Measurements from ENCODE around the gene SARNP.

Gene SARNP

DNA sequence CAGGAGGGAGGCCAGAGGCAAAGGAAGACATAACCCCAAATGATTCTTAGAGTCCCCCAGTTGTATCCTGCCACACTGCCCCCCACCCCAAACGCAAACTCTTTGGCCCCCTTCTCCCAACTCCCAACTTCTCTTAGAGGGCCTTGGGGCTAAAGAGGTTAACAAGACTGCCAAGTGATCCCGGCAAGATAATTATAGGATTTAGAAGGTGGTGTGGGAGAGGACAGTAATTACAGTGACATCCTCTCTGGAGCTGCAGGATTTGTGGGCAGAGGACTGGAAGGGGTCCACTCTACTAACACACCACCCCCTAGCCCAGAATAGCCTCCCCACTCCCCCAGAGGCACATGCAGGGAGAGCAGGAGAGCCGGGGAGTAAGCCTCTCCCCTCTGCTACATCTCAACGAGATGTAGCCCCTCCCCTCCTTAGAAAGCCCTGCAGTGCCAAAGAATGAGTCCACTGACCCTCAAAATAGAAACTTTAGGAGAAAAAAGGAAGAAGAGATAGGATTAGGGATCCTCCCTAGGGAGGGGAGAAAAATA lies 79.9 kb downstream of the SARNP start:
- Histone ChIP-seq H3K4me1 (ENCODE audit: insufficient read depth, low read length) (peaks cover 7% of the 10 kb centered on the region), H3K9ac (ENCODE audit: low read depth, low read length) (peak overlapping the region; percentile 73), H3K36me3 (ENCODE audit: insufficient read depth, low read length) (no peaks in the 10 kb centered on the region), H3K9me3 (ENCODE audit: control insufficient read depth, insufficient read depth, low read length) (no peaks in the 10 kb centered on the region)

DNA sequence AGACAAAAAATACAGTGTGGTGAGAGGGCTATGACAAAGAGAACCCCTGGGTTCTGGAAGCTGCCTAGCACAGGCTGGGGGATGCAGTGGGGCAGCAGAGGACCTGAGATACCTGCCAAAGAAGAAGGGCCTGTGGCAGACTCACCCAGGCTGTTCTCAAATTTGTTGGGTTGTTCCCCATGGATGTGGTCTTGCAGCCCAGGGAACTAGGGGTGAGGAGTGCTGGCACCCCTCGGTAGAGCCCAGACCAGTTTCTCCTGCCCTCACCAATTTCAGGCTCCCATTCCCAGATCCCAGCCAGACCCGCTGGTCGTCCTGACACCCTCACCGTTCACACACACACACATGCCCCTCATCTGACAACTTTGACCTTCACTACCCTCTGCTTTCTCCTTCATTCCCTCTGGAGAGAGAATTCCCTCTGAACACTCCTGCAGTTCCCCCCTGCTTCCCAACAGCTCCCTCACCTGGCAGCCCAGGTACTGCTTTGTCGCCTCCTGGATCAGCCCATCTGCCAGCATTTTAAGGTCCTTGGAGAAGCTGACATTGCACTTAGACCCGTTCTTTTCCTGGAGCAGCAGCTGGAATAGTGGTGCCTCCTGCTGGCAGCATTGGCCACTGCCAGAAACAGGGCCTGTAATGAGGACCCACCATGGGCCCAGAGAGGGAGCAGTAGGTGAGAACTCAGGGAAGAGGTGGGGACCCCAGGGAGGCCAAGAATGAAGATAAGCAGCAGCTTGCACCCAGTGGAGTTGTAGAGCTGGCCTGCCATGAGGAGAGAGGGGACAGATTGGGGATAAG lies 80.5 kb downstream of the SARNP start:
- Histone ChIP-seq H3K36me3 (ENCODE audit: insufficient read depth, low read length) (no peaks in the 10 kb centered on the region), H3K4me1 (ENCODE audit: insufficient read depth, low read length) (peaks cover 5% of the 10 kb centered on the region), H3K9me3 (ENCODE audit: control insufficient read depth, insufficient read depth, low read length) (no peaks in the 10 kb centered on the region), H3K9ac (ENCODE audit: low read depth, low read length) (peak overlapping the region; percentile 73; the same call in 1 of the 2 replicates)

DNA sequence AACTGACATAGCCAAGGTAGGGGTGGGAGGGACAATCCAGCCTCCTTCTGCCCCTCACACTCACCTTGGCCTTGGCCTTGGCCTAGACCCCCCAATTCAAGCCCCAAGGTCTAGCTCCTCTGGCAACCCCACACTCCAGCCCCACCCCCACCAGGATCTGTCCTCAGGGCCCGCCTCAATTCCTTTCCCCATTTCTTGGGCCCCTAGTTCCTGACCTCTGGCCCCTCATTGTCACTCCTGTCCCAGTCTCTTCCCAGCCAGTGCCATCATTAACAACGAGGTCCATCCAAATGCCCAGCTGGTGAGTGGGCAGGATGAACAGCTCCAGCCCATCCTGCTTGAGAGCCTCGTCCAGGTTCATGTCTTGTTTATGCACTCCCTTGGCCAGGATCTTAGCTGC lies 81.4 kb downstream of the SARNP start:
- H3K9ac ChIP-seq (ENCODE audit: low read depth, low read length) = no peak overlapping the region
- H3K4me1 ChIP-seq (ENCODE audit: insufficient read depth, low read length) = peaks cover 3% of the 10 kb centered on the region; the same call in 1 of the 2 replicates
- no peaks in the 10 kb centered on the region for H3K36me3 ChIP-seq (ENCODE audit: insufficient read depth, low read length)
- H3K9me3 ChIP-seq (ENCODE audit: control insufficient read depth, insufficient read depth, low read length) = no peaks in the 10 kb centered on the region

DNA sequence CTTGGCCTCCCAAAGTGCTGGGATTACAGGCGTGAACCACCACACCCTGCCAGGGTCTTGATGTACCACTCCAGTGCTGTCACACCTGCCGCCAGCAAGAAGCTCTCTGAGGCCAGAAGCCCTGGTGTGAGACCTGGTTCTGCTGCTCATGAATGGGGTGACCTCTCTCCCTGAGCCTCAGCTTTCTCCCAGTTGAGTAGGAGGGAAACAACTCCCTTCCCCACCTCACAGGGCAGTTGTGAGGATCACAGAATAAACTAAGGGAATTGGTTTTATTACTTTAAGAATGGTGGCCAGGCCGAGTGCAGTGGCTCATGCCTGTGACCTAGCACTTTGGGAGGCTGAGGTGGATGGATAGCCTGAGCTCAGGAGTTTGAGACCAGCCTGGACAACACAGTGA lies 82.9 kb downstream of the SARNP start:
- H3K9ac ChIP-seq (ENCODE audit: low read depth, low read length) = no peak overlapping the region
- H3K4me1 ChIP-seq (ENCODE audit: insufficient read depth, low read length) = peaks cover 8% of the 10 kb centered on the region
- H3K36me3 ChIP-seq (ENCODE audit: insufficient read depth, low read length) = no peaks in the 10 kb centered on the region
- no peaks in the 10 kb centered on the region for H3K9me3 ChIP-seq (ENCODE audit: control insufficient read depth, insufficient read depth, low read length)

DNA sequence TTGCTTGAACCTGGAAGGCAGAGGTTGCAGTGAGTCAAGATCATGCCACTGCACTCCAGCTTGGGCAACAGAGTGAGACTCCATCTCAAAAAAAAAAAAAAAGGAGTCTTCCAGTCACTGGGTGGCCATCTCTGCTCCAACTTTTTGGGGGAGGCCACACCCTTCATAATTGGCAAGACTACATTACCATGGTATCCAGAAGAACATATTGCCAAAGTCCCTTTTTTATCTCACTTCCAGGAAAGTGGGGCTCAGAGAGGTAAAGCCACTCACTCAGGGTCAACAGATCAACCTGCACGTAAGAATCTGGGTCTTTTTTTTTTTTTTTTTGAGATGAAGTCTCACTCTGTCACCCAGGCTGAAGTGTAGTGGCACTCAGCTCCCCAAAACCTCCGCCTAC lies 83.7 kb downstream of the SARNP start:
- peaks cover 8% of the 10 kb centered on the region for H3K4me1 ChIP-seq (ENCODE audit: insufficient read depth, low read length)
- H3K36me3 ChIP-seq (ENCODE audit: insufficient read depth, low read length) = no peaks in the 10 kb centered on the region
- H3K9me3 ChIP-seq (ENCODE audit: control insufficient read depth, insufficient read depth, low read length) = no peaks in the 10 kb centered on the region
- H3K9ac ChIP-seq (ENCODE audit: low read depth, low read length) = no peak overlapping the region

DNA sequence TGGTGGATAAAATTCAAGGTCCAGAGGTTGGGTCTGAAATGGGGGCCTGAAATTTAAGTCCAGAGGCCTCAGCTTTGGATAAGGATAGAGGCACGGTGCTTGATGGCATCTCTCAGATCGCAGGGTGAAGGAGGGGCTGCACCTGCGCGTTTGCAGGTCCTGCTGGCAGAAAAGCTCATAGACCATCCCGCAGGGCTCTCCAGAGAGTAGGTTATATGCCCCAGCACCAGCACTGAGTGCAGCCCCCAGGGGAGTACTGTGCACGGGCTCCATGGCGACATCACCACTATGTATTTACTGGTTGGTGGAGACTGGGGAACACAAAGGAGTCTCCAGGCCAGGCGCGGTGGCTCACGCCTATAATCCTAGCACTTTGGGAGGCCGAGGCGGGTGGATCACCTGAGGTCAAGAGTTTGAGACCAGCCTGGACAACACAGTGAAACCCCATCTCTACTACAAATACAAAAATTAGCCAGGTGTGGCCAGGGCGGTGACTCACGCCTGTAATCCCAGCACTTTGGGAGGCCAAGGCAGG lies 84.4 kb downstream of the SARNP start:
- Histone ChIP-seq H3K4me1 (ENCODE audit: insufficient read depth, low read length) (peaks cover 8% of the 10 kb centered on the region), H3K9ac (ENCODE audit: low read depth, low read length) (no peak overlapping the region), H3K9me3 (ENCODE audit: control insufficient read depth, insufficient read depth, low read length) (no peaks in the 10 kb centered on the region), H3K36me3 (ENCODE audit: insufficient read depth, low read length) (no peaks in the 10 kb centered on the region)

DNA sequence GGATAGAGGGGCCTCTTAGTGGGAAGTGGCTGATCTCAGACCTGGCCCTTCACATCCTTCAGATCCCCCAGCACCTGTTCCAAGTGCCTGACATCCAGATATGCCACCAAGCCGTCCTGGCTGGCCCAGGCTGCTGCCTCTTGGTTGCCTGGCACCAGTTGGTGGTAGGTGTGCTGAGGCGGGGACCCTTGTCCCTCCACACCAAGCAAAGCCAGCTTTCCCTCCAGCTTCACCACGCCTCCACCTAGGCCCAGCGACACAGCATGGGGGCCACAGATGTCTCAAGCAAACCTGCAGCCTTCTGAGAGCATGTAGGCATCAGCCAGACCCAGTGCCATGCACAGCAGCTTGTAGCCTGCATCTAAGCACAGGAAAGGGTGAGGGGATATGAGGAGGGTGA lies 85.2 kb downstream of the SARNP start:
- Histone ChIP-seq H3K9me3 (ENCODE audit: control insufficient read depth, insufficient read depth, low read length) (no peaks in the 10 kb centered on the region), H3K36me3 (ENCODE audit: insufficient read depth, low read length) (no peaks in the 10 kb centered on the region), H3K4me1 (ENCODE audit: insufficient read depth, low read length) (peaks cover 8% of the 10 kb centered on the region), H3K9ac (ENCODE audit: low read depth, low read length) (no peak overlapping the region)

DNA sequence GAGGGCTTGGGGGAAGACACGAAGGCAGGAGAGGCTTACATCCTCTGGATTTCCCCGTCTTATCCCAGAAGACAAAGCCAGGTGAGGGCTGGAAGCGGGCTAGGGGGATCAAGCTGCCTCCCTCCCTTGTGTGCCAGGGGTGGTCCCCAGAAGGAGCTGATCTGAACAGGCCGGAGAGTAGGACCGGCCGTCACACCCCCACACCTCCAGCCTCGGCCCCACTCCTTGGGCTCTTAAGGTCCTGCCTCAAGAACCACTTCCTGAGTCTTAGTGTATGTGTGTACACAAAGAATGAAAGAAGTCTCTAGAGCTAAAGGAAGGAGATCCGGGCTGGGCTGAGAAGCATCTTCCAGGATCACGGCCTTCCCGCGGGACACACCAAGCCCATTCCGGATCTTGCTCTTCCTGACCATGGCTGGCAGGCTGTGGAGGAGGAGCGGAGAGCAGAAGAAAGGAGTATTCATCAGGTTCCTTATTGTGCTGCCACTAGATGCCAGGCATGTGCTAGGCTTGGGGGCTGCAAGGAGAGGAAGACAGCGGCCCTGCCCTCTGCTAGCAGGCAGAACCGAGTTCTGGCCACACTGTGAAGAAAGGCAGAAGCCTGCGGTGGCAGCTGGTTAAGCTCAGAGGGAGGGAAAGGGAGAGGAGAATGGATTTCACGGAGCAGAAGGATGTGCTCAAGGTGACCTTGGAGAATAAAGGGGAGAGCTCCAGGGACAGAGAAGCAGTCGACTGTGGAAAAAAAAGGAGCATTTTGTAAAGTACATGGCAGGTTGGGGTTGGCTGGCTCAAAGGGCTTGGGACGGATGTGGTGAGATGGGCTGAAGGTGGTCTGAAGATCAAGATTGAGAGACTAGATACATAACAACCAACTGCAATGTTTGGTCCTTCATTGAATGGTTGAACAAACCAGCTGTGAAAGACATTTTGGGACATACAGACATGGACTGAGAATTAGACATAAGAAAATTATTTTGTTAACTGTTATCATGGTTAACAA lies 87.4 kb downstream of the SARNP start:
- Histone ChIP-seq H3K9ac (ENCODE audit: low read depth, low read length) (peak overlapping the region; percentile 66), H3K4me1 (ENCODE audit: insufficient read depth, low read length) (peaks cover 5% of the 10 kb centered on the region), H3K9me3 (ENCODE audit: control insufficient read depth, insufficient read depth, low read length) (no peaks in the 10 kb centered on the region), H3K36me3 (ENCODE audit: insufficient read depth, low read length) (0 out of 2 replicates have a peak, but pooled peaks cover under 1% of the 10 kb centered on the region)

DNA sequence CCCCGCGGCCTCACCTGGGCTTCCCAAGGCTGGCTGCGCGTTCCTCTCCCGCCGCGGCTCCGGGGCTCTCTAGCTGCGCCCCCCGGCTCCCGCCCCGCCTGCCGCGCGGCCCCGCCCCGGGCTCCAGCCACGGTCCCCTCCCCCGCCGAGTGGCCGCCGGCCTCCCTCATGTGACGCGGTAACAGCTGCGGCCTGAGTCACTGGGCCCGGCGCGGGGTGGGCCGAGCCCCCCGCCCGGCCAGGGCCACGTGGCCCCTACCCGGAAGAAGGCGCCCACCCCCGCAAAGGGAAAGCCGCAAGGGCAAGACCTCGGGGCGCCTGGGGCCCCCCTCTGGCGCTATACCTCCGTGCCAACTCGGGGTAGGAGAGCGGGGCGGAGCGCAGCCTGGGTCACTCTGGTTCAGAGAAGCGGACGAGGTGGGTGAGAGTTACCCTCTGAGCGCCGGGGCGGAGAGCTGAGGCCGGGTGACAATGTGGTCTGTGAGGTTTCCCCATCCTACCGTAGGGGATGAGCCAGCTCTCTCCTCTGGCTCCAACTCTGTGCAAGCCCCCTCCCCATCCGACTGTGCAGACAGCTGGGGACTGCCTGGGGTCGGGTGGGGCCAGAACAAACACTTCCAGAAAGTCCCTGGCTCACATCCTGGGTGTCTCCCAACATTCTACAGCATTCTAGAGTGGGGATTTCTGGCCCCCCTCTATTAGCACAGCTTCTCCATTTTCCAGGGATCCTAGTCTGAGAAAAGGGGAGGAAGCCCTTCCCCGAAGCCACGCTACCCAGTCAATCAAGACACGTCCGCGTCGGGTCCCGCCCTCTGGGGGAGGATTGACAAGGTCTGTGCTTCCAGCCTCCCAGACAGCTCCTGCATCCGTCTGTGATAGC lies 88.3 kb downstream of the SARNP start, which contains the start of gene CD63:
Gene CD63 (minus strand): TSS at position 71 of the 880 bp plus-strand sequence. CDS start 668 bp downstream, outside the sequence.
- Histone ChIP-seq H3K36me3 (ENCODE audit: insufficient read depth, low read length) (0 out of 2 replicates have a peak, but pooled peaks cover 5% of the 10 kb centered on the region), H3K4me1 (ENCODE audit: insufficient read depth, low read length) (peaks cover 5% of the 10 kb centered on the region), H3K9me3 (ENCODE audit: control insufficient read depth, insufficient read depth, low read length) (no peaks in the 10 kb centered on the region), H3K9ac (ENCODE audit: low read depth, low read length) (peak within 1 kb of the TSS; percentile 66)

DNA sequence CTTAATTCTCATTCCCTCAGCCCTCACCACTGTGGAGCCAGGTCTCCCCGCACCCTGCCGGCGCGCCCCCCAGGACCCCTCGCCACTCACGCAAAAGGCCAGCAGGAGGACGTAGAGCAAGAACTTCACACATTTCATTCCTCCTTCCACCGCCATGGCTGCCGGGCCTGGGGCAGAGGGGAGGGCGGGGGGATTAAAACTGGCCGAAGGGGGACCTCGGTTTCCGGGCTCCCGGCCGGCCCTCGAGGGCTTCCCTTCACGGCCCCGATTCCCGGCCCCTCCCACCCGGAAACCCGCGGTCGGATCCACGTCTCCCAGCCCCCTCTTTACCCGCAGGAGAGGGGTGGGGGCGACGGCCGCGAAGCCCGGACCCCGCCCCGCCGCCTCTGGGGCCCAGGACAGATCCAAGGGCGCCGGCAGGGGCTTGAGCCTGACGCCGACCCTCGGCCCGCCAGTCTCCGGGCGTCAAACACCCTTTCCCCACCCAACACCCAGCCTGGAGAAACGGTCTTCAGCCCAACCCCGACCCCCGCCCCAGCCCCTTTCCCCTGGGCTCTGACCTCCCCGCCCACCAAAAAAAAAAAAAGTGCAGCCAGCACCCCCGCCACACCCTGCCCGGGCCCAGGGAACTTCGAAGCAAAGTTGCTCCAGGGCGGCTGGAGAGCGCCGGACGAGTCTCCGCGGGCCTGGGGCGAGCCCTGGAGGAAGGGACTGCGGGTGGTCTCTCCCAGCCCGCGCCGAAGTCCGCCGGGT lies 89.2 kb downstream of the SARNP start:
- Histone ChIP-seq H3K9me3 (ENCODE audit: control insufficient read depth, insufficient read depth, low read length) (no peaks in the 10 kb centered on the region), H3K9ac (ENCODE audit: low read depth, low read length) (peak overlapping the region; percentile 66), H3K4me1 (ENCODE audit: insufficient read depth, low read length) (peaks cover 5% of the 10 kb centered on the region), H3K36me3 (ENCODE audit: insufficient read depth, low read length) (0 out of 2 replicates have a peak, but pooled peaks cover 5% of the 10 kb centered on the region)

DNA sequence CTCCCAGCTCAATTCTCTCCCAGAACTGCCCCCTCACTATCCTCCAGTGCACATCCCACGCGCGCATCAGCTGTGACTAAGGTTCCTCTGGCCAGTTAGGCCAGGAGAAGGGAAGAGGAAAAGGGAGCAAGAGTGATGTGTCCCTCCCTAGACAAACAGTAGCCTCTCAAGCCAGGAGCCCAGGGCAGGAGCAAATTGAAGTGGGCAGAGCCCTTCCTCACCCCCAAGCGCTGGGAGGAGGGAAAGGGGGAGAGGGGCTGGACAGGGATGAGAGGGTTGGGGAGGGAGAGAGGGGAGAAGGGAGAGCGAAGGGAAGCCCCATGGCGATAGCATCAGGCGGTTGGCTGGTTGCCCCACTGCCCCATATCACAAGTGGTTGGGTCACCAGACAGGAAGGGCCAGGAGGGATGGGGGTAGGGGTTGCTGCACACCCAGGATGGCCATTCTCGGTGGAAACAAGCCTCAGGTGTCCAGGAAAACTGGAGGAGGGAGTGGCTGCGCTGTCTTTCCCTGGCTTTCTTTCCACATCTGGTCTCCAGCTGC lies 89.8 kb downstream of the SARNP start:
- no peaks in the 10 kb centered on the region for H3K9me3 ChIP-seq (ENCODE audit: control insufficient read depth, insufficient read depth, low read length)
- H3K9ac ChIP-seq (ENCODE audit: low read depth, low read length) = peak overlapping the region; percentile 66
- 0 out of 2 replicates have a peak, but pooled peaks cover 5% of the 10 kb centered on the region for H3K36me3 ChIP-seq (ENCODE audit: insufficient read depth, low read length)
- peaks cover 5% of the 10 kb centered on the region for H3K4me1 ChIP-seq (ENCODE audit: insufficient read depth, low read length)

DNA sequence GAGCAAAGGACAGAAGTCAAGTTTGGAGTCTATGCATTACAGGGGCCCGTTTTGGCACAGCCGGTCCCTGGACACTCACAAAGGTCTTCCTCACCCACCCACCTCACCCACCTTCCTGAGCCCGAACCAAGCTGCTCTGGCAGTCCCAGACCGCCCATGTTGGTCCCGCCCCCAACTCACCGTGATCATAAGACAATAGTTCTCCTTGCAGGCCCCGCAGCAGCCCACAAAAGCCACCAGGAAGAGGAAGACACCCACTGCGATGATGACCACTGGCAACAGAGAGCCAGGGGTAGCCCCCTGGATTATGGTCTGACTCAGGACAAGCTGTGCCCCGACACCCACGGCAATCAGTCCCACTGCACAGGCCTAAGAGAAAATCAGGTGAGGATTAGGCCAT lies 90.6 kb downstream of the SARNP start:
- H3K9ac ChIP-seq (ENCODE audit: low read depth, low read length) = peak overlapping the region; percentile 66; the same call in 1 of the 2 replicates
- no peaks in the 10 kb centered on the region for H3K9me3 ChIP-seq (ENCODE audit: control insufficient read depth, insufficient read depth, low read length)
- H3K36me3 ChIP-seq (ENCODE audit: insufficient read depth, low read length) = 0 out of 2 replicates have a peak, but pooled peaks cover 5% of the 10 kb centered on the region
- peaks cover 5% of the 10 kb centered on the region for H3K4me1 ChIP-seq (ENCODE audit: insufficient read depth, low read length)
